GM19023 (cell line): Measurements from ENCODE around the gene SIRT1.
A peak's percentile ranks its signal among the peaks of the same experiment; 100 is the strongest.
"Not testable (repeated sequence)": the region's sequence is repeated elsewhere in the genome, so short reads cannot be mapped to it uniquely, and the experiment has no call there.

ENCODE experiments used
- ATAC-seq: cut with Tn5 transposase; IDR thresholded peaks from one replicate; pipeline ENCODE4 v1.9.1; 2021; ENCODE audit warnings: mild to moderate bottlenecking, moderate library complexity; ENCODE audit not compliant: unreplicated experiment

Gene SIRT1

DNA sequence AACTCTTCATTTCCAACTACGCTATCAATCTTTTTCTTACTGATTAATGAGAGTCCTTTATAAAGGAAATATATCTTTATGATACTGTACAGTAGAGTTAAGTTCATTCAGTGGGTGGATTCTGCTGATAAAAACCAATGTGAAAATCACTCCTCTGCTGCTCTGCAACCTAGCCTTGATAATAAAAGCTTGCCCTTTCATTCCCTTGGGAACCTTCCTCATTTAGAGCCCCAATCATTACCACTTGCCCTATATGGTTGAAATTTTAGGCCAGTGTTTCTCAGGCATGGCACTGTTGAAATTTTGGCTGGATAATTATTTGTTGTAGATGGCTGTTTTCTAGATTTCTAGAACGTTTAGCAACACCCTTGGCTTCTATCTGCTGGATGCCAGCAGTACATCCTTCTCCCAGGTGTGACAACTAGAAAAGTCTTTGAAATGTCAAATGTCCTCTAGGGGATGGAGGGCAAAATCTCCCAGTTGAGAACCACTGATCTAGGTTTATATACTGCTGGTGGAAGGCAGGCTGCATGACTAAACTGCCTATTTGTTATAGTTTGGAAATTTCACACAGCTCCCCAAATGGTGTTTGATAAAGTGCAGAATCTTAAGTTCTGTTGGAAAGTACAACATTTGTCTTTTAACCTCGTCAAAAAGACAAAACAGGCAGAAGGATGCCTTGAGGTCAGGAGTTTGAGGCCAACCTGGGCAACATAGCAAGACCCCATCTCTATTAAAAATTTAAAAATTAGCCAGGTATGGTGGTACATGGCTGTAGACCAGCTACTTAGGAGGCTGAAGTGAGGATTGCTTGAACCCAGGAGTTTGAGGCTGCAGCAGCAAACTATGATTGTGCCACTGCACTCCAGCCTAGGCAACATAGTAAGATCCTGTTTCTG, 8.9 kb upstream of the SIRT1 start:
- no peak for ATAC-seq

DNA sequence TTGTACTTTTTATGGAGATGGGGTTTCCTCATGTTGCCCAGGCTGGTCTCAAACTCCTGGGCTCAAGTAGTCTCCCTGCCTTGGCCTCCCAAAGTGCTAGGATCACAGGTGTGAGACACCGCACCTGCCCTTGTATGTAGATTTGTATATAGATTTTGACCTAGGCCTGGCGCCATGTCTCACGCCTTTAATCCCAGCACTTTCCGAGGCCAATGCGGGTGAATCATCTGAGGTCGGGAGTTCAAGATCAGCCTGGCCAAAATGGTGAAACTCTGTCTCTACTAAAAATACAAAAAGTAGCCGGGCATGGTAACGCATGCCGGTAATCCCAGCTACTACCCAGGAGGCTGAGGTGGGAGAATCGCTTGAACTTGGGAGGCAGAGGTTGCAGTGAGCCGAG, 7.0 kb upstream of the SIRT1 start:
- ATAC-seq: not testable (repeated sequence)

DNA sequence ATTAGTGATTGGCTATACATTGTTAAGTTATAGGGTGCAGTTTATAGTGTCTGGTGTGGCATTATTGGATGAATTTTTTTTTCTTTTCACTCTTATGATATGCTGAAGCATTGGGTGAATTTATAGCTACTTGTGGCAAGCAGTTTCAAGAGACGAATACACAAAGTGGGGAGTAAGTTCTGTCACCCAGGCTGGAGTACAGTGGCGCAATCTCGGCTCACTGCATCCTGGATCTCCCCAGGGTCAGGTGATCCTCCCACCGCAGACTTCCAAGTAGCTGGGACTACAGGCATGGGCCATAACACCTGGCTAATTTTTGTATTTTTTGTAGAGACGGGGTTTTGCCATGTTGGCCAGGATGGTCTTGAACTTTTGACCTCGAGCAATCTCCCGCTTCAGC, 6.3 kb upstream of the SIRT1 start:
- ATAC-seq: no peak

- ATAC-seq: no peak
Observed at GRCh38 chr10:67883710-67884312, 645 bp upstream of the SIRT1 start.

GRCh38 chr10:67884842-67885670, 600 bp downstream of the SIRT1 start:
- peak; percentile 55 for ATAC-seq

DNA sequence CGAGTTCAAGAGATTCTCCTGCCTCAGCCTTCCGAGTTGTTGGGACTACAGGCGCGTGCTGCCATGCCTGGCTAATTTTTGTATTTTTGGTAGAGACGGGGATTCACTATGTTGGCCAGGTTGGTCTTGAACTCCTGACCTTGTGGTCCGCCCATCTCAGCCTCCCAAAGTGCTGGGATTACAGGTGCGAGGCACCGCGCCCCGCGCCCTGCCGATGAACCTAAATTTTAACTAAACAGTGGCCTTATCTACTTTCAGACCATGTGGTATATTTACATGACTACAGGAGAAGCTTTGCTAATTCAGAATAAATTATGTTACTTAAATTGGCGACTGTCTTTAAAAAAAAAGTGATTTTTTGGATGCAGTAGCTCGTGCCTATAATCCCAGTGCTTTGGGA, 9.2 kb downstream of the SIRT1 start:
- ATAC-seq: no peak

DNA sequence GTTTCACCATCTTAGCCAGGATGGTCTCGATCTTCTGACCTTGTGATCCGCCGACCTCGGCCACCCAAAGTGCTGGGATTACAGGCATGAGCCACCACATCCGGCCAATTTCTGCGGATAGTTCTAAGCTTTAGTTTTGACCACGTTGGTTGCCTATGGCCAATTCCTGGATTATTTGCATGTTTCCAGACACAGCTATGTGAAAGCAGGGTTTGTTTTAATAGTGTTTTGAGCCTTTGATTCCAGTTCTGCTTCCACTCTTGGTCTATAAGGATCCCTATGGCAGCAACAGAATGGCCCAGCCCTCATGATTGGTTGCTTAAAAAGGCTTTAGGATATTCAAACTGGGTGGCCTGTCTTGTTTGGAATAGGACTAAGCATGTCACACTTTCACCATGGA, 19.1 kb downstream of the SIRT1 start:
- ATAC-seq: no peak

DNA sequence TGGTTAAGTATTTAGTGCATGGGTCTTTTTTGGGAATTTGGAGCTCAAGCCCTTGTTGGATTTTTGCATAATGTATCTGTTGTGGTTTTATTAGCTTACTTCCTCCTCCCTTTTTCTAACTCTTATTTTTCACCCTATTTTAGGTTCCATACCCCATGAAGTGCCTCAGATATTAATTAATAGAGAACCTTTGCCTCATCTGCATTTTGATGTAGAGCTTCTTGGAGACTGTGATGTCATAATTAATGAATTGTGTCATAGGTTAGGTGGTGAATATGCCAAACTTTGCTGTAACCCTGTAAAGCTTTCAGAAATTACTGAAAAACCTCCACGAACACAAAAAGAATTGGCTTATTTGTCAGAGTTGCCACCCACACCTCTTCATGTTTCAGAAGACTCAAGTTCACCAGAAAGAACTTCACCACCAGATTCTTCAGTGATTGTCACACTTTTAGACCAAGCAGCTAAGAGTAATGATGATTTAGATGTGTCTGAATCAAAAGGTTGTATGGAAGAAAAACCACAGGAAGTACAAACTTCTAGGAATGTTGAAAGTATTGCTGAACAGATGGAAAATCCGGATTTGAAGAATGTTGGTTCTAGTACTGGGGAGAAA, 28.0 kb downstream of the SIRT1 start:
- ATAC-seq: no peak

DNA sequence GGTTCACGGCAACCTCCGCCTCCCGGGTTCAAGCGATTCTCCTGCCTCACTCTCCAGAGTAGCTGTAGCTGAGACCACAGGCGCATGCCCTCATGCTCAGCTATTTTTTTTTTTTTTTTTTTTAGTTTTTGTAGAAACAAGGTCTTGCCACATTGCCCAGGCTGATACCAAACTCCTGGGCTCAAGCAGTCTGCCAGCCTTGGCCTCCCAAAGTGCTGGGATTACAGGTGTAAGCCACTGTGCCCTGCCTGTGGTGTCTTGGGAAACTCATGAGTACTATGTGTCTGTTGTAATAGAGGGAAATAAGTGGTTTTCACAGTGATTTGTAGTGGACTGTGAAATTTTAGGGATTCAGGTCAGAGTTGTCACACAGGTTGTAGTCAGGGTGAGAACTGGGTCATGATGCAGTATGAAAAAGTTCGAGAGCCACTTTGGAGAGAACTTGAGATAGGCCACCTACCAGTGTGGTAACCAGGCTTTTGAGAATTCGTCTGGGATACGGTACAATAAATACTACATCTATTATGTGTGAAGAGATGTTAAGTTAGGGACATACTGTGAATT, 30.4 kb downstream of the SIRT1 start:
- ATAC-seq: no peak

GRCh38 chr10:67917169-67917568, 32.7 kb downstream of the SIRT1 start:
- ATAC-seq: no peak

DNA sequence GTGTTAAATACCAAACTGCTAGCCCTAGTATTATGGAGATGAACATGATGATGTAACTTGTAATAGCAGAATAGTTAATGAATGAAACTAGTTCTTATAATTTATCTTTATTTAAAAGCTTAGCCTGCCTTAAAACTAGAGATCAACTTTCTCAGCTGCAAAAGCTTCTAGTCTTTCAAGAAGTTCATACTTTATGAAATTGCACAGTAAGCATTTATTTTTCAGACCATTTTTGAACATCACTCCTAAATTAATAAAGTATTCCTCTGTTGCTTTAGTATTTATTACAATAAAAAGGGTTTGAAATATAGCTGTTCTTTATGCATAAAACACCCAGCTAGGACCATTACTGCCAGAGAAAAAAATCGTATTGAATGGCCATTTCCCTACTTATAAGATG, 33.2 kb downstream of the SIRT1 start:
- no peak for ATAC-seq

DNA sequence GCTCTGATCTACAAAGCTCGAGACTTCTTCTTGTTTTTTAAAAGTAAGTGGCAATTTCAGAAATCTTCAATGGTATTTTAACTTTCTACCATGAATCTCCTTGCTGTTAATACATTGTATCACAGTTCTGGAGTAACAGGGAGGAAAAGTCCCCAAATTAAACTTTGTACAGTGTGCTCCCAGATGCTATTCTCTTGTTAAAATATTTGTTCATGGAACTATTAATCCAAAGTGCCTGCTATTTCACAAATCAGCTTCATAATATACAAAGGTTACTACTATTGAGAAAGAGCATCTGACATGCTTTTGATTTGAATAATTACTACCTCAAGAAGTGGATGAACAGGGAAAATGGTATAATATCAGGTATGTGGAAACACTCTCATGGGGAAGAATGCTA, 36.6 kb downstream of the SIRT1 start:
- ATAC-seq: no peak

- ATAC-seq: no peak
Observed at GRCh38 chr10:67923551-67923950, 39.1 kb downstream of the SIRT1 start.

- no peak for ATAC-seq
Observed at GRCh38 chr10:67924136-67924535, 39.7 kb downstream of the SIRT1 start.

- no peak for ATAC-seq
Observed at GRCh38 chr10:67925449-67926005, 41.1 kb downstream of the SIRT1 start.

- no peak for ATAC-seq
Observed at GRCh38 chr10:67926951-67927350, 42.5 kb downstream of the SIRT1 start.

DNA sequence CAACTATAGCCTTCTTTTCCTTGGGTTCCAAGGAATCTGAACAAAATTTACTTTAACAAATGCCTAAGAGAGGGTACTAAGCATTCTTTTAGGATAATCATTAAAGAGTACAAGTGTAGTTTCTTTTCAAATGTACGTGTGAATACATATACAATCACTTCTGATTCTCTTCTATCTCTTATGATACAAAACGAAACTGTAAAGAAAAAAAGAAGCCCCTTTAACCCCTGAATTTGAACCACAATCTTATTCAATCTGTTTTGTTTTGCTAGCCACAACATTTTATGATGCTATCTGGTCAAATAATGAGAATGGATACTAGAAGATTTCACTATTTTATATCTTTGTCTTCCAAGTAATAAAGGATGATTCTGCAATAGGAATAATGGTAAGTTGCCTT, 48.7 kb downstream of the SIRT1 start:
- ATAC-seq: no peak

DNA sequence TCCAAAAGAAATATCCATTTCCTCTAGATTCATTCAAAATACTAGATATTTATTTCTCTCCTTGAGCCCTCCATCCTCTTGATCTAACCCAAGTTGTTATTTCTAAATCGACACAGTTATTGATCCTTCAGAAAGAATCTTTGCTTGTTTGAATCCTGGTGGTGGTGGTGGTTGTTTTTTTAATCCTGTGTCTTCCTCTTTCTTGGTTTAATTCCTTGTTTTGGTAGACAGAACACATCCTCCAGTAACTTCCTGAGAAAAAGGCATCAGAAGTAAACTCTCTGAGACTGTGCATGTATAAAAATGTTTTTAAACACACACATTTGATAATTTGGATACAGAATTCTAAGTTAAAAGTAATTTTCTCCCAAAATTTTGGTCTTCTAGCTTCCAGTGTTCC, 49.9 kb downstream of the SIRT1 start:
- ATAC-seq: no peak

- no peak for ATAC-seq
Observed at GRCh38 chr10:67935223-67935622, 50.8 kb downstream of the SIRT1 start.

DNA sequence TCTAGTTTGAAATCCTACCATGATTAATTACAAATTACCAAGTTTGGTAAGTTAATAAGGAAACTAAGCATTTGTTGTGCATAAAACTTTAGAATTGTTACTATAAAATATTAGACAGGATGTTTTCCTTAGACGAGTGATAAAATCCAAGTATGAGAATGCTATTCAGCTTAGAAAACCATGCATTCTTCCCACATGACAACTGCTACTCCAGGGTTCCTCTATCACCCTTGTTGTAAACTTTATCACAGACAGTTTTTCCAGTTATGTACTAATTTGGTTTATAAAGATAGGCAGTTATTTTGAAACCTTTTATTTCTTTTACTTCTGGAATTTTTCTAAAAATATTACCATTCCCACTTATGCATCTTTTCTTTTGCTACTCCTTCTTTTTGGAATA, 52.0 kb downstream of the SIRT1 start:
- no peak for ATAC-seq

DNA sequence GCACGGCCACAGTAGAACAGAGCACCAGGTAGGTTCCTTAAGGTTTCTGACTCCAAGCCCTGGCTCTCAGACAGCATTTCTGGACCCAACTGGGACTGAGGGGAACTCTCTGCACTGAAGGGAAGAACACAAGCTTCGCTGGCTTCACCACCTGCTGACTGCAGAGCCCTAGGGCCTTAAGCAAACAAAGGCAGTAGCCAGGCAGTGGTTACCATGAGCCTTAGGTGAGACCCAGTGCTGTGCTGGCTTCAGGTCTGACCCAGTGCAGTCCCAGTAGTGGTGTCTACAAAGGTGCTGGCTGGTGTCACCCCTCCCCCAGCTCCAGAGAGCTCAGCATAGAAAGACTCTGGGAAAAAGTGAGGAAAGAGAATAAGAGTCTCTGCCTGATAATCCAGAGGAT, 59.5 kb downstream of the SIRT1 start:
- ATAC-seq: no peak
